Spinal cord (tissue), 10 donors: ENCODE data around the gene COL23A1. TPM values are rescaled to one million over a fixed set of nuclear protein-coding genes. Genes with fewer than 3 reads are reported as not detected.

Experiments
- DNase-seq, 6 donors: peaks; one replicate each; pipeline versions ENCODE4 v3.0.0 to v3.0.0-alpha.2; 2013 to 2015; ENCODE audit warnings: low spot score in 6 of 6, low read depth in 4 of 6
- H3K27ac ChIP-seq: one replicate; pipeline ENCODE4 v1.5.1; 2013; ENCODE audit warnings: low read depth, low read length, control low read depth
- H3K27me3 ChIP-seq: one replicate; pipeline ENCODE4 v1.6.1; 2013; ENCODE audit warnings: low read length; ENCODE audit not compliant: control insufficient read depth, insufficient read depth
- H3K36me3 ChIP-seq: one replicate; pipeline ENCODE4 v1.6.1; 2013; ENCODE audit warnings: low read length; ENCODE audit not compliant: control insufficient read depth, insufficient read depth
- H3K4me1 ChIP-seq: one replicate; pipeline ENCODE4 v1.6.1; 2013; ENCODE audit warnings: low read length; ENCODE audit not compliant: control insufficient read depth, insufficient read depth
- H3K4me3 ChIP-seq: one replicate; pipeline ENCODE4 v1.5.1; 2013; ENCODE audit warnings: low read depth, low read length, control low read depth
- H3K9me3 ChIP-seq: one replicate; pipeline ENCODE4 v1.6.1; 2013; ENCODE audit warnings: low read length; ENCODE audit not compliant: control insufficient read depth, insufficient read depth
- WGBS: methylation state at CpG from one replicate; pipeline ENCODE4 v1.1.5; 2013; ENCODE audit warnings: missing lambda C conversion rate; ENCODE audit not compliant: insufficient coverage; 5-methylcytosine and 5-hydroxymethylcytosine counted together
- polyA plus RNA-seq, 2 donors: library from polyadenylated mRNA; unstranded; fragments of 120-200 nt; gene quantifications; one replicate each; pipeline ENCODE4 v1.2.1, GENCODE V29; 2013; ENCODE audit not compliant: insufficient read length in 2 of 2
- total RNA-seq, 2 donors: library from RNA; depleted of rRNA in 1 of 2; stranded (reverse); fragments of 120-200 nt in 1 of 2; fragments of >200 nt in 1 of 2; gene quantifications; one replicate each; pipeline versions ENCODE4 v1.2.3 to v1.2.4, GENCODE V29; 2013 to 2014
- donor health status: healthy.

Gene COL23A1
- total and polyA plus RNA-seq, 4 donors, result 2.8 to 9.7 (median 8.0) TPM

DNA sequence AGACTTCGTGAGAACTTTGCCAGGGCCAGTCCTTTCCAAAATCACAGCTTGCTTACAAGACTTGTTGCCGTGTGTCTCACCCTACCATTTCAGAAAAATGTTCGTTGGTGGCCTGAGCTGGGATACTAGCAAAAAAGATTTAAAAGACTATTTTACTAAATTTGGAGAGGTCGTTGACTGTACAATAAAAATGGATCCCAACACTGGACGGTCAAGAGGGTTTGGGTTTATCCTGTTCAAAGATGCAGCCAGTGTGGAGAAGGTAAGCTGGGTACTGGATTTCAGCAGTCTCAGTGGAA, 384.5 kb downstream of the COL23A1 start:
- H3K4me1 ChIP-seq, result peaks cover 20% of the 10 kb centered on the region
- H3K27ac ChIP-seq, result no peak overlapping the region
- H3K9me3 ChIP-seq, result no peaks in the 10 kb centered on the region
- 10% methylated on average over 2 of the region's 5 CpGs for WGBS
- H3K36me3 ChIP-seq, result peaks cover 43% of the 10 kb centered on the region
- H3K27me3 ChIP-seq, result no peaks in the 10 kb centered on the region
- DNase-seq, result no peak
- H3K4me3 ChIP-seq, result peak overlapping the region; percentile 75

DNA sequence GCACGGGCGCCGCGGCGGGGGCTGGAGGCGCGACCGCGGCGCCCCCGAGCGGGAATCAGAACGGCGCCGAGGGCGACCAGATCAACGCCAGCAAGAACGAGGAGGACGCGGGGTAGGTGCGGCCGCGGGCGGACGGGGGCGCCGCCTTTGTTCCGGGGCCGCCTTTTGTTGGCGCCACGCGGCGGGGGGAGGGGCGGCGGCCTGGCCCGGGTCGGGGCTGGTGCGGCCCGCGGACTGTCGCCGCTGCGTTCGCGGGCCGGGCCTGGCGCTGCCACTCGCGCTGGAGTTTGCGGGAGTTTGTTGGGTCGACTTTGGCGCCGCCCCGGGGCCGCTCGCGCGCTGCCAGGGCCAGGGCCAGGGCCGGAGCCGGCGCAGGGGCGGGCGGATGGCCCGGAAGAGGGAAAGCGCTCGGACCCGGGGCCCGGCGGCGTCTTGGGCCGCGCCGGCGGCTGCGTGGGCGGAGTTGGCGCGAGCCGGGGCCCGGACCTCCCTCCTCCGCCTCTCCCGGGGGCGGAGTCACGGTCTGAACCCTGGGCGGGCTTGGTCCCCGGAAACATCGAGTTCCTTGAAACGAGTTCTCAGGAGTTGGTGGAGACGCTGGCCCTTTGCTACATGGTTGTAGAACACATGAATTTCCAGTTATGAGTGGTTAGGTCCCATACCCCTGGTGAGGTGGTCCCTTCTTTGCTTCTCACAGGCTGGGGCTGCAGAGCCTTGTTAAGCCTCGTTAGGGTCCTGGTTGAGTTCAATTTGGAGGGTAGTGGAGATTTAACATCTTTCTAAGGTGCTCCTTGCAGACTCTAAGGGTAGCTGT, 385.1 kb downstream of the COL23A1 start:
- Histone ChIP-seq H3K27me3 (no peaks in the 10 kb centered on the region), H3K4me1 (peaks cover 21% of the 10 kb centered on the region), H3K36me3 (peaks cover 37% of the 10 kb centered on the region), H3K27ac (peak overlapping the region; percentile 73), H3K9me3 (no peaks in the 10 kb centered on the region), H3K4me3 (peak overlapping the region; percentile 75)
- under 1% methylated on average over 89 of the region's 90 CpGs for WGBS
- DNase-seq, result peak in 4 of 6 donors; percentile 49 to 86 (median 68)

DNA sequence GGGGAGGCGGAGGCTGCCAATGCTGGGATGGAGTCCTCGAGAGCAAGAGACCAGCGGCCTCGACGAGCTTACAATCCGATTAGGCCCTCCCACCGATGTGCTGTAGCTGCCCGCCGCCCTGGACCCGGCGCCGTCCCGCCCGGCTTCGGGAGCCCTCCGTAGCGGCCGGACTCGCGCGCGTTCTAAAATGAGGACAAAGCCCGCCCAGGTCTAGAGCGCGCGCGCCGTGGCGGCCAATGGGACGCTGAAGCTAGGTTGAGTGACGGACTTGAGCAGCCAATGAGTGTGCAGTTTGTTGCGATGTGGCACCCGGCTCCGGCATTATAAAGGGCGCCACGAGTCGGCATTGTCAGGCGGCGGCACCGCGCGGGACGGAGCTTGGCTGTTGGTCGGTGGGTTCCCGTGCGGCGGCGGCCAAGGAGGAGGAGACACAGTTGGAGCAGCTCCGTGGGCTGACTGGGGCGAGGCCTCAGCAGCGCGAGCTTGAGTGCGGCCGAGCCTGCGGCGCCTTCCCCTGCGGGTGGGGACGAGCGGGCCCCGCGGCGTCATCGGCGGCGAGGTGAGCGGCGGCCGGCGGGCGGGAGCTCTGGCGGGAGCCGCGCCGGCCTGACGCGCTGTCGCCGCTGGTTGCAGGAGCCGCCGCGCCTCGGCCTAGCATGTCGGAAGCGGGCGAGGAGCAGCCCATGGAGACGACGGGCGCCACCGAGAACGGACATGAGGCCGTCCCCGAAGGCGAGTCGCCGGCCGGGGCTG, 385.8 kb downstream of the COL23A1 start, which contains the start of gene HNRNPAB:
Gene HNRNPAB, plus strand, starts transcription at position 352 of the 753 bp plus-strand sequence. Its CDS starts 305 bp downstream, at position 657.
- no peaks in the 10 kb centered on the region for H3K9me3 ChIP-seq
- peaks cover 26% of the 10 kb centered on the region for H3K4me1 ChIP-seq
- H3K27ac ChIP-seq, result peak within 1 kb of the TSS; percentile 73
- no peaks in the 10 kb centered on the region for H3K27me3 ChIP-seq
- WGBS, result under 1% methylated on average over 96 of the region's 96 CpGs
- peak; percentile 93 to 99 (median 96) for DNase-seq
- H3K4me3 ChIP-seq, result peak within 1 kb of the TSS; percentile 75
- peaks cover 29% of the 10 kb centered on the region for H3K36me3 ChIP-seq

GRCh38 chr5:178203670-178204181, 386.5 kb downstream of the COL23A1 start:
- H3K4me1 ChIP-seq, result peaks cover 26% of the 10 kb centered on the region
- peak overlapping the region; percentile 65 for H3K4me3 ChIP-seq
- no peak overlapping the region for H3K27ac ChIP-seq
- no peaks in the 10 kb centered on the region for H3K27me3 ChIP-seq
- H3K36me3 ChIP-seq, result peaks cover 23% of the 10 kb centered on the region
- H3K9me3 ChIP-seq, result no peaks in the 10 kb centered on the region
- under 1% methylated on average over 19 of the region's 30 CpGs for WGBS
- DNase-seq, result no peak

- no peak for DNase-seq
- Histone ChIP-seq H3K4me3 (no peak overlapping the region), H3K27ac (no peak overlapping the region), H3K27me3 (no peaks in the 10 kb centered on the region), H3K36me3 (peaks cover 12% of the 10 kb centered on the region), H3K4me1 (peaks cover 26% of the 10 kb centered on the region), H3K9me3 (no peaks in the 10 kb centered on the region)
- WGBS, result 97% methylated on average over 8 of the region's 10 CpGs
Observed at GRCh38 chr5:178202541-178202940, 387.7 kb downstream of the COL23A1 start.

DNA sequence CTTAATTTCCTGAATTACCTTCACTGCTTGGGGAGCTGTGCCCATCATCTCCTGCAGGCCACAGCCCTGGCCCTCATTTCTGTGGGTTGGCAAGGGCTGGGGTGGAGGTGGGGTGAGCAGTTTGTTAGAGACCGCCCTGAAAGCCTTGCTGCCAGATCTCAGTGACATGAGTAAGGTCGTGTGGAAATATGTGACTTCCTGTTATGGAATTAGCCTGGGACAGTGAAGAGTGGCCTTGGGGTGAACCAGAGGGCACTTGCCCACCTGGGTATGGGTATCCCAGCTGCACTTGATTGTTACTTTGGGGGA, 388.3 kb downstream of the COL23A1 start:
- Histone ChIP-seq H3K27me3 (no peaks in the 10 kb centered on the region), H3K4me3 (no peak overlapping the region), H3K9me3 (no peaks in the 10 kb centered on the region), H3K36me3 (peaks cover 6% of the 10 kb centered on the region), H3K4me1 (peaks cover 23% of the 10 kb centered on the region), H3K27ac (no peak overlapping the region)
- no peak for DNase-seq
- WGBS, result 67% methylated on average over 2 of the region's 2 CpGs

DNA sequence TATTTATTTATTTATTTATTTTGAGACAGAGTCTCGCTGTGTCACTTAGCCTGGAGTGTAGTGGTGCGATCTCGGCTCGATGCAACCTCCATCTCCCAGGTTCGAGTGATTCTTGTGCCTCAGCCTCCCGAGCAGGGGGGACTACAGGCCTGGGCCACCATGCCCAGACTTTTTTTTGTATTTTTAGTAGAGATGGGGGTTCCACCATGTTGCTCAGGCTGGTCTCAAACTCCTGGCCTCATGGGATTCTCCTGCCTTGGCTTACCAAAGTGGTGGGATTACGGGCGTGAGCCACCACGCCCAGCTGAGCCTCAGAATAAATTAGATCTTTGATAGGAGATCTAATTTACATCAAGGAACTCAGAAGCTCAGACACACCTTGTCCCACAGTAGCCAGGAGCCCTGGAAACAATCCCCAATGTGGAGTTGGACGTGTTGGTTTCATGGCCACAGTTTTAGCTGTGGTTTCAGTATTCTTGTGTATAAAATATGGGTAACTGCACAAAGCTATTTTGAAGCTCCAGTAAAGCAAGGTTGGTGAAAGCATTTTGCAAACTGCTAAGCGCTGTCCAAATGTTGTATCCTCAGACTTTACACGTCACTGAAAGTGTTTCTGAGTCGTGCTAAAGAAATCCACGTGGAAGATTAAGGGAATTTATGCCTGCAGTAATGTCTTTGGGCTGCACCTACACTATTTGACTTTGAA, 388.8 kb downstream of the COL23A1 start:
- H3K36me3 ChIP-seq, result peaks cover 2% of the 10 kb centered on the region
- 80% methylated on average over 1 of the region's 14 CpGs for WGBS
- H3K4me1 ChIP-seq, result peaks cover 18% of the 10 kb centered on the region
- no peak overlapping the region for H3K27ac ChIP-seq
- no peaks in the 10 kb centered on the region for H3K27me3 ChIP-seq
- H3K4me3 ChIP-seq, result no peak overlapping the region
- H3K9me3 ChIP-seq, result no peaks in the 10 kb centered on the region
- no peak for DNase-seq

DNA sequence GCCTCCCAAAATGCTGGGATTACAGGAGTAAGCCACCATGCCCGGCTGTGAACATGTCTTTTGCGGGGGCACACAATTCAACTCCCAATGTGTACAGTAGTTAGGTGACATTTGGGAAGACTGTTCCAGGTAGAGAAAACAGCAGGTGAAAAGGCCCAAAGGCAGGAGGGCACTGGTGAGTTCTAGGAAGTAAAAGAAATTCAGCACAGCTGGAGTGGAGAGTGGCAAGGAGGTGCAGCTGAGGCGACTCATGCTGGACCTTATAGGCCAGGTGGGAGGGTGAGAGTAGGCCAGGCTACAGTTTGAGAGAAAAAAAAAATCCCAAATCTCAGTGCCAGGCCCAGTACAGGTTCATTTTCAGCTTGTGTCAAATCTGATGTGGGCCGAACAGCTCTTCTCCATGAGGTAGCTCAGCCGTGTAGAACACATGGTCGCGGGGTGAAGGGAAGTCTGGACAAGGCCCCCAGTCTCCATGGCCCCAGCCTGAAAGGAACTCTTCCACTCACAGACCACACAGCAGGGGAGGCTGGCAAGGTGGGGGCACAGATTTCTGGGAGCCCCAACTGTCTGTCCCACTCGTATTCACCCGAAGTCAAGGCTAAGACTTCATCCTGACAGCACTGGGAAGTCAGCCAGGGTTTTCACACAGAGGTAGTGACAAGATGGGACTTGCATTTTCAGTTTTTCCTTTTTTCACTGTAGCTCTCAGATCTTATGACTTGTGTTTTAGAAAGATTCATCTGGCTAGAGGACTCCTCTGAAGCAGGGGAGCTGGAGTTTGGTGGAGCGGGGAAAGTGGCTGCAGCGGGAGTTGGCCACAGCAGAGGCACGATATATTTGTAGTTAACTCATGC, 390.4 kb downstream of the COL23A1 start:
- Histone ChIP-seq H3K36me3 (no peaks in the 10 kb centered on the region), H3K27me3 (no peaks in the 10 kb centered on the region), H3K27ac (no peak overlapping the region), H3K4me3 (no peak overlapping the region), H3K4me1 (peaks cover 12% of the 10 kb centered on the region), H3K9me3 (no peaks in the 10 kb centered on the region)
- no peak for DNase-seq
- 64% methylated on average over 6 of the region's 12 CpGs for WGBS

- 90% methylated on average over 7 of the region's 11 CpGs for WGBS
- Histone ChIP-seq H3K4me1 (peaks cover 8% of the 10 kb centered on the region), H3K36me3 (no peaks in the 10 kb centered on the region)
Observed at GRCh38 chr5:178198706-178199105, 391.5 kb downstream of the COL23A1 start.

More at GRCh38 chr5:178198706-178199105, 391.5 kb downstream of the COL23A1 start:
- Histone ChIP-seq H3K27ac (no peak overlapping the region), H3K4me3 (no peak overlapping the region), H3K27me3 (no peaks in the 10 kb centered on the region), H3K9me3 (no peaks in the 10 kb centered on the region)
- no peak for DNase-seq
